ENCODE results near the gene MNDA. TPM values are rescaled to one million over a fixed set of nuclear protein-coding genes. Genes with fewer than 3 reads are reported as not detected.
"Not testable (repeated sequence)": the region's sequence is repeated elsewhere in the genome, so short reads cannot be mapped to it uniquely, and the experiment has no call there.

MNDA gene
- polyA plus RNA-seq, 12 donors = 2.7 to 22.0 (median 3.6) TPM; not detected in 1

GRCh38 chr1:158836038-158836437 lies 4.9 kb downstream of the MNDA start:
- no peak for DNase-seq

- DNase-seq = no peak
Measured at GRCh38 chr1:158838660-158839059, 7.5 kb downstream of the MNDA start.

- no peak for DNase-seq
Measured at GRCh38 chr1:158839566-158839965, 8.4 kb downstream of the MNDA start.

- no peak for DNase-seq
Measured at GRCh38 chr1:158840236-158840635, 9.1 kb downstream of the MNDA start.

GRCh38 chr1:158864595-158864994 lies 33.4 kb downstream of the MNDA start:
- no peak for DNase-seq

GRCh38 chr1:158870438-158870837 lies 39.3 kb downstream of the MNDA start:
- not testable (repeated sequence) for DNase-seq

GRCh38 chr1:158873141-158873540 lies 42.0 kb downstream of the MNDA start:
- DNase-seq = no peak

GRCh38 chr1:158893654-158894053 lies 62.5 kb downstream of the MNDA start:
- DNase-seq = no peak

- DNase-seq = no peak
Measured at GRCh38 chr1:158898722-158899121, 67.6 kb downstream of the MNDA start.

Other genes starting within 250 kb of the MNDA start
- under 1 TPM in 8 of 12 donors, not detected in 4; 0.09 to 0.21 (median 0.13) TPM for gene OR10Z1, start 226.1 kb upstream of the MNDA start, polyA plus RNA-seq (ENCODE audit: insufficient read length in 12 of 12)
- 1 to 10 TPM in 10 of 12 donors, not detected in 2; 1.6 to 8.1 (median 2.9) TPM for gene SPTA1, start 144.6 kb upstream of the MNDA start, polyA plus RNA-seq (ENCODE audit: insufficient read length in 12 of 12)
- gene OR6K2, start 130.7 kb upstream of the MNDA start, polyA plus RNA-seq (ENCODE audit: insufficient read length in 12 of 12) = not detected
- under 1 TPM in 1 of 12 donors, not detected in 11; 0.08 TPM for gene OR6K3, start 110.6 kb upstream of the MNDA start, polyA plus RNA-seq (ENCODE audit: insufficient read length in 12 of 12)
- not detected for gene OR6K6, start 76.6 kb upstream of the MNDA start, polyA plus RNA-seq (ENCODE audit: insufficient read length in 12 of 12)
- gene OR6N1, start 59.2 kb upstream of the MNDA start, polyA plus RNA-seq (ENCODE audit: insufficient read length in 12 of 12) = not detected
- not detected for gene OR6N2, start 50.1 kb upstream of the MNDA start, polyA plus RNA-seq (ENCODE audit: insufficient read length in 12 of 12)
- 1 to 10 TPM in 1 of 12 donors, under 1 TPM in 8, not detected in 3; 0.16 to 1.5 (median 0.30) TPM for gene PYHIN1, start 100.2 kb downstream of the MNDA start, polyA plus RNA-seq (ENCODE audit: insufficient read length in 12 of 12)
- 10 to 100 TPM in 11 of 12 donors, not detected in 1; 27.7 to 92.0 (median 38.0) TPM for gene IFI16, start 178.6 kb downstream of the MNDA start, polyA plus RNA-seq (ENCODE audit: insufficient read length in 12 of 12)
- under 1 TPM in 7 of 12 donors, not detected in 5; 0.16 to 0.61 (median 0.32) TPM for gene AIM2, start 245.4 kb downstream of the MNDA start, polyA plus RNA-seq (ENCODE audit: insufficient read length in 12 of 12)

All from muscle of arm (tissue), 12 donors.